Right ventricle myocardium inferior (tissue), 1 donor: ENCODE measurements around the gene TICRR. TPM values are rescaled to one million over a fixed set of nuclear protein-coding genes. Genes with fewer than 3 reads are reported as not detected.
"Not testable (repeated sequence)": the region's sequence is repeated elsewhere in the genome, so short reads cannot be mapped to it uniquely, and the experiment has no call there.

Source experiments
- ATAC-seq: fragments of 200-7000 bp; cut with Tn5 transposase; one replicate; pipeline ENCODE4 v1.9.1; 2020; ENCODE audit warnings: mild to moderate bottlenecking, moderate library complexity
- DNase-seq: peaks from one replicate; pipeline ENCODE4 v3.0.0; 2021; ENCODE audit errors: missing footprints
- intact Hi-C: fragments of 100-400 bp; cut with DNase I; formaldehyde crosslinking; loops from one replicate; pipeline ENCODE4 v1.11.0; 2022
- long read RNA-seq: library from polyadenylated mRNA; unstranded; transcript quantifications from one replicate; pipeline ENCODE4 v2.0.0, GENCODE V29; 2021
- total RNA-seq: library from RNA; stranded (reverse); fragmentation: NEBNext Ultra II Directional; extraction: Animal tissue kit (Norgen Biotek cat#: 25700); gene quantifications from one replicate; pipeline ENCODE4 v1.2.1, GENCODE V29; 2021
- donor health status: DM: no; HTN: yes; CAD: no; lungs with severe emphysema.

The TICRR gene, protein sequence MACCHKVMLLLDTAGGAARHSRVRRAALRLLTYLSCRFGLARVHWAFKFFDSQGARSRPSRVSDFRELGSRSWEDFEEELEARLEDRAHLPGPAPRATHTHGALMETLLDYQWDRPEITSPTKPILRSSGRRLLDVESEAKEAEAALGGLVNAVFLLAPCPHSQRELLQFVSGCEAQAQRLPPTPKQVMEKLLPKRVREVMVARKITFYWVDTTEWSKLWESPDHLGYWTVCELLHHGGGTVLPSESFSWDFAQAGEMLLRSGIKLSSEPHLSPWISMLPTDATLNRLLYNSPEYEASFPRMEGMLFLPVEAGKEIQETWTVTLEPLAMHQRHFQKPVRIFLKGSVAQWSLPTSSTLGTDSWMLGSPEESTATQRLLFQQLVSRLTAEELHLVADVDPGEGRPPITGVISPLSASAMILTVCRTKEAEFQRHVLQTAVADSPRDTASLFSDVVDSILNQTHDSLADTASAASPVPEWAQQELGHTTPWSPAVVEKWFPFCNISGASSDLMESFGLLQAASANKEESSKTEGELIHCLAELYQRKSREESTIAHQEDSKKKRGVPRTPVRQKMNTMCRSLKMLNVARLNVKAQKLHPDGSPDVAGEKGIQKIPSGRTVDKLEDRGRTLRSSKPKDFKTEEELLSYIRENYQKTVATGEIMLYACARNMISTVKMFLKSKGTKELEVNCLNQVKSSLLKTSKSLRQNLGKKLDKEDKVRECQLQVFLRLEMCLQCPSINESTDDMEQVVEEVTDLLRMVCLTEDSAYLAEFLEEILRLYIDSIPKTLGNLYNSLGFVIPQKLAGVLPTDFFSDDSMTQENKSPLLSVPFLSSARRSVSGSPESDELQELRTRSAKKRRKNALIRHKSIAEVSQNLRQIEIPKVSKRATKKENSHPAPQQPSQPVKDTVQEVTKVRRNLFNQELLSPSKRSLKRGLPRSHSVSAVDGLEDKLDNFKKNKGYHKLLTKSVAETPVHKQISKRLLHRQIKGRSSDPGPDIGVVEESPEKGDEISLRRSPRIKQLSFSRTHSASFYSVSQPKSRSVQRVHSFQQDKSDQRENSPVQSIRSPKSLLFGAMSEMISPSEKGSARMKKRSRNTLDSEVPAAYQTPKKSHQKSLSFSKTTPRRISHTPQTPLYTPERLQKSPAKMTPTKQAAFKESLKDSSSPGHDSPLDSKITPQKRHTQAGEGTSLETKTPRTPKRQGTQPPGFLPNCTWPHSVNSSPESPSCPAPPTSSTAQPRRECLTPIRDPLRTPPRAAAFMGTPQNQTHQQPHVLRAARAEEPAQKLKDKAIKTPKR (N-terminal part only)
- total RNA-seq: 0.16 TPM
- long read RNA-seq: 0 reads

DNA sequence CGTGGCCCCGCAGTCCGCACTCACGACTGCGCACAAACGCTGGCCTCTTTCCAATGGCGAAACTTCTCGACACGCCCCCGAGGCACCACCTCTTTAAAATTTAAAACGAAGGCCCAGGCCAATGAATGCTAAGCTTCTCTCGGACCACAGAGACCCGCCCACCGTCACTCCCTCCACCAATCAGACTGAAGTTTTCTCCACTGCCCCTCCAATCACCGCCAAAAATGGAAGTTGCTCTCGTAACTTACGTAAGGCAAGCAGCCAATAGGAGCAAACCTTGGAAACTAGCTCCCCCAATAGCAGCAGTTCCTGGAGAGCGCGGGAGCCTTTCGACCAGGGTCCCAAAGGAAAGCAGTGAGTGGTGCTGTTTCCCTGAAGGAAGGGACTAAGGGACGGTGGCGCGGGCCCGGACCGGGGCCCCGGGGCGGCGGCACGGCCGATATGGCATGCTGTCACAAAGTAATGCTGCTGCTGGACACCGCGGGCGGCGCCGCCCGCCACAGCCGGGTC is at the start of gene TICRR:
TICRR (plus strand) TSS at position 324 of the 510 bp plus-strand sequence; CDS start at position 442, 118 bp downstream.
- peak; percentile 95 for DNase-seq
- ATAC-seq: peak; percentile 99
- intact Hi-C loops: no loop called here

DNA sequence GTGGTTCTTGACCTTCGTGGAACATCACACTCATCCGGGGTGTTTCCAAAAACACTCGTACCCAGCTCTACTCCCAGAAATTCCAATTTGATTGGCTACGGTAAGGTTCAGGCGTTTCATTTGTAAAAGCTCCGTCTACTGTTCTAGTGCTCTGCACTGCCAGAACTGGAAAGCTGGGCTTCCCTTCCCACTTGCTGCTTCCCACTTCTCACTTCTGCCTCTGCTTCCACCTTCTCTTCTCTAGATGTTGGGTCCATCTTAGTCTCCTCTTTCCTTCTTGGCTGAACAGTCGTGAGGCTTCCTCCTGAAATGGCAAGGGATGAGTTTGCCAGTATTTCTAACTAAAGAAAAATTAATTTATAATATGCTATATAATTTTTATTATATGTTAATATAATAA is 49.1 kb upstream of the TICRR start:
- intact Hi-C loops: no loop called here

DNA sequence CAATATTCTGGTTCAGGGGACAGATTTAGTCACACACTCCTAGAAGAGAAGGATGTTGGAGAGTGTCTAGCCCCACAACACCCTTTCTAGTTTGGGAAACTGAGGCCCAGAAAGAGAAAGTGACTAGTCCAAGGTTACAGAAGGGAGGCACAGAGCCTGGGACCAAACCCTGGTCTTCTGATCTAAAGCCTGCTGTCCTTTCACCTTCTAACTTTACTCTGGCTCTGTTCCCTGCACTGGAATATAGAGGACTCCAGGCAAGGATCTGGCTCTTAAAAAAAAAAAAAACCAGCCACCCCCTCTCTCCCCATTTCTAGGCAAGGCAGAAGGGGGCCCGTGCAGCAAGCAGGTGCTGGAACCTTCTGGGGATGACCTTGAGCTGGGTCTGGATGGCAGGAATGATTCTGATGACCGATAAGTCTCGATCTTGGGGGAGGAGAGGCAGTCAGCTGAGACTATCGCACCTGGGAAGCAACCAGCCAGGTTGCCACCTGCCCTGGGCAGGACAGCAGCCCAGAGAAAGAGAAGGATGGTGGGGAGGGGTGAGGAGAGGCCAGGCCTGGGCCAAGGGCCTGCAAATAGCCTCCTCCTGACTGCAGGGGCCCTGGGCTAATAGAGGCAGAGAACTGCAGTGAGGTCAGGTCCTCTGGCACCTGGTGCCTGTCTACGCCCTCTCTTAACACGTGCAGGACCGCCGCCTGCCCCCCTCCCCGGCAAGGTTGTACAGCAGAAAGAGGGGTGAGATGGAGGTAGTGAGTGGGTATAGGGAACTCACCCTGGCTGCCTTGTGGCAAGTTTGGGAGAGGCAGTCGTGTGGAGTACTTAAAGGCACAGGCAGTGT is 48.4 kb upstream of the TICRR start:
- no peak for ATAC-seq
- intact Hi-C loops: no loop called here

More for the DNA sequence above, 49.1 kb upstream of the TICRR start:
- ATAC-seq (no peak), DNase-seq (no peak)

DNA sequence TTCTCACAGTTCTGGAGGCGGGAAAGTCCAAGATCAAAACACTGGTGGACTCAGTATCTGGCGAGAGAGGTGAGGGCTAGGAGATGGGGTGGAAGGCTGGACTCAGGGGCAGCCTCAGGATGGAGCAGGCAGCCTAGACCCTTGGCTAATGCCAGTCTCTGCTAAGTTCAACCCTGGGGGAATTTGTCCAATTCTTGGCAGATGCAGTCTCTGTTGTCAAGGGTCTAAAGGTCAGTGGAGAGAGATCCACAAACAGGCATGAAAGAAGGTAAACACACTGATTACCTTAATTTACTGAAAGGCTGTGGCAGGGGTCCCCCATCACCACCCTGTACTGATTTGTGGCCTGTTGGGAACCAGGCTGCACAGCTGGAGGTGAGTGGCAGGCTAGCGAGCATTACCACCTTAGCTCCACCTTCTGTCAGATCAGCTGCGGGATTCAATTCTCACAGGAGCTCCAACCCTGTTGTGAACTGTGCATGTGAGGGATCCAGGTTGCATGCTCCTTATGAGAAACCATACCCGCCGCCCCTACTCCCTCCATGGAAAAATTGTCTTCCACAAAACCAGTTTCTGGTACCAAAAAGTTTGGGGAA is 46.4 kb upstream of the TICRR start:
- intact Hi-C loops: no loop called here
- ATAC-seq: no peak
- DNase-seq: no peak

More for the DNA sequence above, 48.4 kb upstream of the TICRR start:
- DNase-seq: no peak

DNA sequence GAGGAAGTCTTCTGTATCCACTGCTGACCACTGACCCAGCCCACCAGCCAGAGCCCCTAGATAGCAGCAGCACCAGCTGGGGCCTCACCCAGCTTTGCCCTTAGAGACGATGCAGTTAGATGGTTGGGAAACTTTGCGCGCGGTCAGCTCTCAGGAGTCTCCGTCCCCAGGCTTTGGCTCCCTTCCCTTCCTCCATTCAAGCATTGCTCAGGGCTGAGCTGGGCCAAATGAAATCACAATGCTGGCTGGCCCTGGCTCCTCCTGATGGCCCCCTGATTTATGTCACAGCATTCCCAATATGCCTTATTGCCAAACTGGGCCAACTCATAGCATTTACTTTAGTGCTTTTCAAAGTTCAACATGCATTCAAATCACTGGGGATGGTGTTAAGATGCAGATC is 44.3 kb upstream of the TICRR start:
- intact Hi-C loops: no loop called here
- ATAC-seq (no peak), DNase-seq (no peak)

DNA sequence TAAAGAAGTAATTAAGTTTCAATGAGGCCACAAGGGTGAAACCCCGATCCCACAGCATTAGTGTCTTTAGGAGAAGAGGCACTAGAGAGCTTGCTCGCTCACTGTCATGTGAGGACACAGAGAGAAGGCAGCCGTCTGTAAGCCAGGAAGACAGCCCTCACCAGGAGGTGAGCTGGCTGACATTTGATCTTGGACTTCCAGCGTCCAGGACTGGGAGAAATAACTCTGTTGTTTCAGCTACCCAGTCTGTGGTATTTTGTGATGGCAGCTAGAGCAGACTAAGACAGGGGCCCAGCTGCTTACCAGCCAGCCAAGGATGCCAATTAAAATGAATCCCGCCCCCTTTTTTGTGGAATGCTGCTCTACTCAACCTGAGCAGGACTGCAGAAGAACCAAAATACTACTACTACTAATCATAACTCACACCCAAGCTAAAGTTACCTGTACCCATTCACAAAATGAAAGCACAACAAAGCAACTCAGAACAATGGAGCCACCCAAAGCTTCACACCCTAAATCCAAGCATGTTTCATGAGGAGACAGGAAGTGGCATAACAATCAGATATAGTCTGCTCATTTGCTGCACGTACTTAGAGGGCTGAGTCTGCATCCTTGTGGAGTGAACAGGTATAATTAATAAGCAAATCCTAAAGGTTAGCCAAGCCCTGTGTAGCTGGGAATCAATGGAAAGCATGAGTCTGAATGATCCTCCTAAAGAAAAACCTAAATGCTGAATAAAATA is 43.3 kb upstream of the TICRR start:
- ATAC-seq: no peak
- intact Hi-C loops: no loop called here

DNA sequence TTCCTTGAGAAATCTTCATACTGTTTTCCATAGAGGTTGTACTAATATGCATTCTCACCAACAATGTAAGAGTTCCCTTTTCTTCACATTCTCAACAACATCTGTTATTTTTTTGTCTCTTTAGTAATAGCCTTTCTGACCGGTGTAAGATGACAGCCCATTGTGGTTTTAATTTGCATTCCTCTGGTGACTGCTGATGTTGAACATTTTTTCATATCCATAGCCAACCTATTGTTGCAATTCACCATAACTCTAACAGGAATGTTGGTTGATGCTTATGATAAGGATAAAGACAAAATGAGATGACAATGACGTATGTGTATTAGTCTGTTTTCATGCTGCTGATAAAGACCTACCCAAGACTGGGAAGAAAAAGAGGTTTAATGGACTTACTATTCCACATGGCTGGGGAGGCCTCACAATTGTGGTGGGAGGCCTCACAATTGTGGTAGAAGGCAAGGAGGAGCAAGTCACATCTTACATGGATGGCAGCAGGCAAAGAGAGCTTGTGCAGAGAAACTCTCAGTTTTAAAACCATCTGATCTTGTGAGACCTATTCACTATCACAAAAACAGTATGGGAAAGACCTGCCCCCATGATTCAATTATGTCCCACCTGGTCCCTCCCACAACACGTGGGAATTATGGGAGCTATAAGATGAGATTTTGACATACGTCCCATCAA is 41.3 kb upstream of the TICRR start:
- DNase-seq: no peak
- ATAC-seq: no peak

More for the DNA sequence above, 43.3 kb upstream of the TICRR start:
- DNase-seq: no peak

DNA sequence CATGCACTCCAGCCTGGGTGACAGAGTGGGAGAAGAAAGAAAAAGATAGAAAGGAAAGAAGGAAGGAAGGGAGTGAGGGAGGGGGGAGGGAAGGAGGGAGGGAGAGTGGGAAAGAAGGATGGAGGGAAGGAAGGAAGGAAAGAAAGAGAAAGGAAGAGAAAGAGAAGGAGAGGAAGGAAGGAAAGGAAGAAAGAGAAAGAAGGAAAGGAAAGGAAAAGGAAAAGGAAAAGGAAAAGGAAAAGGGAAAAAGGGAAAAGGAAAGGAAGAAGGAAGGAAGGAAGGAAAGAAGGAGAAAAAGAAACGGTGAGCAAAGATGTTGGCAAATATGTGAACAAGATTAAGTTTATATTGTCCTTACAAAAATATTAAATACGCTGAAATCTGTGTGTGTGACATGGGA is 36.2 kb upstream of the TICRR start:
- DNase-seq (no peak), ATAC-seq (no peak)
- intact Hi-C loops: no loop called here

More for the DNA sequence above, 41.3 kb upstream of the TICRR start:
- intact Hi-C loops: no loop called here

DNA sequence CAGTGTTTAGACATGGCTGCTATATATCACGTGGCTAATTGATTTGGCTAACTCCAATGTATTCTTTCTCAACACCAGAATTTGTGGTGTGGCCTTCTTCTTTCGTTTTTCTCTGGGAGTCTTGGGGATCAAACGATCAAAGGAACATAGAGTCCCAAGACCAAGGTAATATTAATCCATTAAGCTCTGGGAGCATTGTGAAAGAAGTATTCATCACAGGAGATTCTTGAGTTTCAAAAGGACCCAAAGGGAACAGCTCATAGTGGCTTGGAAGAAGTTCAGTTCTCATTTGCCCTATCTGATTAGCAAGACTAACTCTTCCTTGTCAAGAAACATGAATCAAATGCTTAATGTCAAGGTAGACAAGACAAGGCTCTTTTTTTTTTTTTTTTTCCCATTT is 32.9 kb upstream of the TICRR start:
- intact Hi-C loops: no loop called here
- DNase-seq (no peak), ATAC-seq (no peak)

DNA sequence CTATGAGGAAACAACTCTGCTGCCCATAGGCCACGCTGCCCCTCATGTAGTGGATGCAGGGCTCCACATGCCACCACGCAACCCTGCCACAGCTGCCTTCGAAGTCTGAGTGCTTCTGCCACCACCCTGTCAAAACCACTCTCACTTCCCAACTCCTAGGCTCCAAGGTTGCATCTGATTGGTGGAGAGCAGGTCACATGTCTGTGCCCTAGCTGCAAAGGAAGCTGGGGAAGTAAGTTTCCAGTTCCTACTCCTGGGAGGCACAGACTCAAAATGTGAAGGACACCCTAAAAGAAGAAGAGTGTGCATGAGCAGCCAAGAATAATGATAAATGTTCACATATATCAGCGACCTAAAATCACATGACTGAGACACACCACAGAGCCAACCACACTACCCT is 31.9 kb upstream of the TICRR start:
- ATAC-seq (no peak), DNase-seq (no peak)
- intact Hi-C loops: no loop called here

DNA sequence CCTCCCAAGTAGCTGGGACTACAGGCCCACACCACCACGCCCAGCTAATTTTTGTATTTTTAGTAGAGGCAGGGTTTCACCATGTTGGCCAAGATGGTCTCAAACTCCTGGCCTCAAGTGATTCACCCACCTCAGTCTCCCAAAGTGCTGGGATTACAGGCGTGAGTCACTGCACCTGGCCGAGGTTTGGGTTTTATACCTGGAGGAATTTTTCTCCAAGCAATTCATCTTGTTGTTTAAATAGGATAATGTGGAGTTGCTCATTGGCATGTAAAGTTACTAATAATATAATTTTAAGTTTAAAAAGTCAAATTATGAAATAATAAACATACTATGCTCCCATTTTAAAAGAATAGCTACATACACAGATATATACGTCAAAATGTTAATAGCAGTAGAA is 26.1 kb upstream of the TICRR start:
- ATAC-seq, DNase-seq, intact Hi-C loops: not testable (repeated sequence)

DNA sequence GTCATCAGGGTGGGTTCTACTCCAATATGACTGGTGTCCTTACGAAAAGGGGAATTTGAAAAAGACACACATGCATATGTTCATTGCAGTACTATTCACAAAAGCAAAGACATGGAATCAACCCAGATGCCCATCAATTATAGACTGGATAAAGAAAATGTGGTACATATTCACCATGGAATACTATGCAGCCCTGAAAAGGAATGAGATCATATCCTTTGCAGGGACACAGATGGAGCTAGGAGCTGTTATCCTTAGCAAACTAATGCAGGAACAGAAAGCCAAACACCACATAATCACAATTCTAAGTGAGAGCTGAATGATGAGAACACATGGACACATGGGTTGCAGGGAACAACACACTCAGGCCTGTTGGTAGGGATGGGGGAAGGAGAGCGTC is 24.8 kb upstream of the TICRR start:
- DNase-seq: no peak
- intact Hi-C loops: loop anchor here (5.0 kb wide), 1 partner anchor 193 kb away; no protein-coding TSS in a partner anchor
- ATAC-seq: no peak

DNA sequence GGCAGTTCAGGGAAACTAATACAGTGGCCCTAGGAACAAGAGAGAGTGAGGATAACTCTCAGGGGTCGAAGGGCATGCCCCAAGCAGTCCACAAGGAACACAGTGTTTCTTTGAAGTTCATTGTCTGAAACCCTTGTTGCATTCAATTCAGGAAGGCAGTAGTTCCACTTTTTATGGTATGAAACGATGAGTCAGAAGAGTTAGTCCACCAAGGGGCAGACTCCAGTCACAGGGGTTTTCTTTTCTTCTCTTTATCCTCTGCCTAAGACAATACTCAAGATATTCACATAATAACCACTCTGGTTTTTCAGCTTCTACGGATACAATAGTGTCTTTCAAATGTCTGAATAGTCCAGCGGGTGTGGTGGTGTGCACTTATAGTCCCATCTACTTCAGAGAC is 23.7 kb upstream of the TICRR start:
- intact Hi-C loops: loop anchor here (5.0 kb wide), 1 partner anchor 194 kb away; no protein-coding TSS in a partner anchor
- ATAC-seq (no peak), DNase-seq (no peak)

DNA sequence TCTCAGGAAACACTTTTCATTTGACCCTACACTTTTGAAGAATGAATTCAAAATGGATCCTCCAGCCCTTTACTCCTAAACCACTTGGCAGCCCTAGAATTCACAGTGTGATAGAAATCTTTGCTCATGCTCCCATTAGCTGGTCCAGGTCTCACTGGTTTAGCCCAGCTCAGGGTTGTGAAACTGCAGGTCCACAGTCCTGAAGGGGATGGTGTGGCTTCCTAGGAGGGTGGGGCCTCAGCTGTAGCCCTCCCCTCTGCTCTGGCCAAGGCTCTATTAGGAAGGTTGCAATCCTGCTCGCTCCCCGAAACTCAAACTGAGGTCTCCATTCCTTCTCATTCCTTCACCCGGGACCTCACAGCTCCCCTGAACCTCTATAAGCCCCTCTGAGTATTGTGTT is 21.6 kb upstream of the TICRR start:
- intact Hi-C loops: loop anchor here (5.0 kb wide), 1 partner anchor 196 kb away; no protein-coding TSS in a partner anchor

DNA sequence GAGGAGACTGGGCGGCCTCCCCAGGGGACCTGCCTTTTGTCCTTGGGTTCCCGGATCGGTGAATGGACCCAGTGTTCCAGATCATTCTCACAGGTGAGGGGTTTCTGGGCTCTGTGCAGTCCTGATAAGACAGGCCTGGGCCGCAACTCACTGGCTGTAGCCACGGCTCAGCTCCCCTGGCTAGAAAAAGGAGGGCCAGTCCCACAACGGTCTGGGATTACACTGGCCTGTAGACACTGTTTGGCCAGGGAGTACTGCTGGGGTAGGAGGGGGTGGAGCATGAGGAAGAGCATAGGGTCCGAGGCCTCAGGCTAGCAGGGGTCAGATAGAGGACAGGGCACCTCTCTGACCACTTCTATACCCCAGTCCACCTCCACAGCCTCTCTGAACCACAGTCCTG is 21.0 kb upstream of the TICRR start:
- DNase-seq: no peak
- no peak for ATAC-seq
- intact Hi-C loops: loop anchor here (5.0 kb wide), 1 partner anchor 197 kb away; no protein-coding TSS in a partner anchor

More for the DNA sequence above, 21.6 kb upstream of the TICRR start:
- no peak for ATAC-seq
- no peak for DNase-seq

DNA sequence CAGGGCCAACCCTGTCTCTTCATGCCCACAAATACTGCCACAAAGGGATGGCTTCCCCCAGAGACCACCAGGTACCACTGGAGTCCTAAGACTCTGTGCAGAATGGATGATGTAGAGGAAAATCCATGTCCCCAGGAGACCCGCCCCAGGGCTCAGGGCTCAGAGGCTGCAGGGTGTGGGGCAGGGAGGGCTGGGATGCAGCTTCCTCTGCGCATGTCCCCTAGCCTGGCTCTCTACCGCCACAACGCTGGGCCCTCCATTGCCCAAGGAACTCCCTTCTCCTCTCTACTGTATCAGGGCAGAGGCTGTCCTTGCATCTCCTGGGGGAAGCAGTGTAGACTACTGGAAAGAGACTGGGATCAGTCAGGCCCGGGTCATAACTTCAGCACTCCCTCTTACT is 19.5 kb upstream of the TICRR start:
- DNase-seq (no peak), ATAC-seq (no peak)
- intact Hi-C loops: no loop called here
